ENCODE measurements around the gene PITPNB.
A peak's percentile ranks its signal among the peaks of the same experiment; 100 is the strongest.

PITPNB gene

GRCh38 chr22:27919222-27919941 is at the start of gene PITPNB:
Gene PITPNB, minus strand, starts transcription at chr22:27919256. Its CDS starts 65 bp downstream, at chr22:27919191.
- TF ChIP-seq, protein P1, sequence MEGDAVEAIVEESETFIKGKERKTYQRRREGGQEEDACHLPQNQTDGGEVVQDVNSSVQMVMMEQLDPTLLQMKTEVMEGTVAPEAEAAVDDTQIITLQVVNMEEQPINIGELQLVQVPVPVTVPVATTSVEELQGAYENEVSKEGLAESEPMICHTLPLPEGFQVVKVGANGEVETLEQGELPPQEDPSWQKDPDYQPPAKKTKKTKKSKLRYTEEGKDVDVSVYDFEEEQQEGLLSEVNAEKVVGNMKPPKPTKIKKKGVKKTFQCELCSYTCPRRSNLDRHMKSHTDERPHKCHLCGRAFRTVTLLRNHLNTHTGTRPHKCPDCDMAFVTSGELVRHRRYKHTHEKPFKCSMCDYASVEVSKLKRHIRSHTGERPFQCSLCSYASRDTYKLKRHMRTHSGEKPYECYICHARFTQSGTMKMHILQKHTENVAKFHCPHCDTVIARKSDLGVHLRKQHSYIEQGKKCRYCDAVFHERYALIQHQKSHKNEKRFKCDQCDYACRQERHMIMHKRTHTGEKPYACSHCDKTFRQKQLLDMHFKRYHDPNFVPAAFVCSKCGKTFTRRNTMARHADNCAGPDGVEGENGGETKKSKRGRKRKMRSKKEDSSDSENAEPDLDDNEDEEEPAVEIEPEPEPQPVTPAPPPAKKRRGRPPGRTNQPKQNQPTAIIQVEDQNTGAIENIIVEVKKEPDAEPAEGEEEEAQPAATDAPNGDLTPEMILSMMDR (IDR thresholded peaks at IDR 0.05; ENCODE audit: low read depth, low read length, missing control alignments) = no peak
- DNase-seq (ENCODE audit: low read depth) = peak; percentile 93

GRCh38 chr22:27966168-27967064 is 47.4 kb upstream of the PITPNB start:
- H3K4me3 ChIP-seq (ENCODE audit: low read depth, low read length) = no peak overlapping the region
- in situ Hi-C loops (cut with HindIII; ENCODE audit: low sequenced_read_pairs) = no loop called here
- TF ChIP-seq, protein P1 (IDR thresholded peaks at IDR 0.05; ENCODE audit: low read depth, low read length, missing control alignments) = no peak
- DNase-seq (ENCODE audit: low read depth) = no peak

More at GRCh38 chr22:27919222-27919941, at the start of gene PITPNB:
- H3K4me3 ChIP-seq (ENCODE audit: low read depth, low read length) = peak within 1 kb of the TSS; percentile 59
- in situ Hi-C loops (cut with HindIII; ENCODE audit: low sequenced_read_pairs) = no loop called here

DNA sequence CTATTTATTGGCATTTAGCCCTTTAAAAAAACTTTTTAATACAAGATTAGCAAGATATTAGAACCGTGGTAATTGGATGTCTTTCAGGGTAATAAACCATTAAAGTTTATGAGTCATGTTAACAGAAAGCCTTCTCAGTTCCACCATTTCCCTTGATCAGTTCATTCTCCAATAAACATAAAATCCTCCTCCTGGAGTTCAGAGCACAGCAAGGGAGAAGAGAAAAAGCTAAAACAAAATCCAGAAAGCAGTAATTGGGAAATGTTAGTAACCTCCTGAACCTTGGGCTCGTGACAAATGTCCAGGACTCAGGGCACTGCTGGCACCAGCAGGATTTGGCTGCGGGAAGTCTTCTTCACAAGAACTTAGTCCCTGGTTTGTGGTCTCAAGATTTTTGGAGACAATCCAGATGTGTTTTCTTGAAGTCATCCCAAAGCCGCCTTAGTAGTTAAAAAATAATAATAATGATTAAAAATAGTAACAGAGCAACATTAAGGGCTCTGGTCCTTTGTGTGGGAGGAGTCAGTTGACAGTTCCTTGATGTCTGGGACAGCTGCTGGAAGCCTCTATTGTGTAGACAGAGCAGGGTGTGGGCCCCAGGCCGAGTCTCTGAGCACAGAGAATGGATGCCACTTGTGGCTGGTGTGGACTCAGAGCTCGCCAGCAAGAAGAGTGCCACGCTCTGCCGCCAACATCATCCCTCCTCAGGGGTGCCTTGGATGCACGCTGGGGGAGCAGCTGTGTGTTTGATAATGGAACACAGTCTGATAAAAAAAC is 43.4 kb upstream of the PITPNB start:
- H3K4me3 ChIP-seq (ENCODE audit: low read depth, low read length) = no peak overlapping the region
- DNase-seq (ENCODE audit: low read depth) = peak; percentile 26
- in situ Hi-C loops (cut with HindIII; ENCODE audit: low sequenced_read_pairs) = no loop called here
- TF ChIP-seq, protein P1 (IDR thresholded peaks at IDR 0.05; ENCODE audit: low read depth, low read length, missing control alignments) = no peak

GRCh38 chr22:27961680-27962079 is 42.6 kb upstream of the PITPNB start:
- in situ Hi-C loops (cut with HindIII; ENCODE audit: low sequenced_read_pairs) = no loop called here
- no peak for DNase-seq (ENCODE audit: low read depth)
- H3K4me3 ChIP-seq (ENCODE audit: low read depth, low read length) = no peak overlapping the region
- TF ChIP-seq, protein P1 (IDR thresholded peaks at IDR 0.05; ENCODE audit: low read depth, low read length, missing control alignments) = no peak

DNA sequence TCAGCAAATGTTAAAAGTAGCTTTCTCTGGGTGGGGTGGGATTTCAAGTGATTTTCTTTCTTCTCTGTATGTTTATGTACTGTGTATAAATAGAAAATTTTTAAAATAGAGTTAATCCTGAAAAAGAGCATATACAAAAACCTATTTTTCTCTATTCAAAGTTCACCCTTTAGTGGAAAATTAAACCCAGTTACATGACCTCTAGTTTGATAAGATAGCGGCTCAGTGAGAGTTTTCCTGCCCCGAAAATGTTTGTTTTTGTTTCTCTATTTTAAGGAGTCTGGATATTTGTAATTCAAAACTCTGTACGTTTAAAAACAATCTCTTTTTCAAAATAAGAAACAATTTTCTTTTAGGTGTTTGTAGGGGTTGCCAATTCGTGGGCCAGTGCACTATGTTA is 42.1 kb upstream of the PITPNB start:
- no peak overlapping the region for H3K4me3 ChIP-seq (ENCODE audit: low read depth, low read length)
- in situ Hi-C loops (cut with HindIII; ENCODE audit: low sequenced_read_pairs) = no loop called here
- TF ChIP-seq, protein P1 (IDR thresholded peaks at IDR 0.05; ENCODE audit: low read depth, low read length, missing control alignments) = no peak
- DNase-seq (ENCODE audit: low read depth) = no peak

All from astrocyte of the cerebellum (primary cell).